ENCODE measurements around the gene RAP2A. TPM values are rescaled to one million over a fixed set of nuclear protein-coding genes. Genes with fewer than 3 reads are reported as not detected.

RAP2A gene
- total and polyA plus RNA-seq, 4 donors, result 3.1 to 37.2 (median 6.7) TPM

DNA sequence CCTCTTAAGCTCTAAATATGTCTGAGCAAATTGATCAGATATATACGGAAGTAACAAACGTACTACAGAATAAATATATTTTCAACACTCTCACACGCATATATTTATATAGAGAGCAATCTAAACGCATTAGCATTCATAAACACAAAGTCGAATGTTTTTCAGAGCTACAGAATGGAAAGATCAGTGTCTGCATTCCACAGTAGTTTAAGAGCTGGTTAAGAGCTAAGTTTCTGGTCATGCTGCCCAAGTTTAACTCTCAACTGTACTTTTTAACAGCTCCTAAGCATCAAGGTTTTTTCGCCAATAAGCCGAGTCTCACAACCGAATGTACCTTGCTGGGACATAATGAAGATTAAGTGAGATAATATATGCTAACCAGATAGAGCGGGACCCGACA lies 36.7 kb upstream of the RAP2A start:
- H3K9ac ChIP-seq (ENCODE audit: low read depth in 1 of 2, low read length in 2 of 2), result no peak overlapping the region
- H3K9me3 ChIP-seq (ENCODE audit: control insufficient read depth in 4 of 4, low read length in 3 of 4), result no peaks in the 10 kb centered on the region
- peaks cover 0 to 3% (median 2%) of the 10 kb centered on the region in 4 donors for H3K36me3 ChIP-seq (ENCODE audit: control insufficient read depth in 4 of 4, insufficient read depth in 3 of 4, low read depth in 1 of 4, low read length in 3 of 4)
- no peak for DNase-seq (ENCODE audit: low spot score)
- H3K4me1 ChIP-seq (ENCODE audit: control insufficient read depth in 4 of 4, insufficient read depth in 4 of 4, low read length in 3 of 4), result no peaks in the 10 kb centered on the region
- no peak overlapping the region for H3K4me3 ChIP-seq (ENCODE audit: low read depth in 1 of 3, low read length in 3 of 3)
- no peaks in the 10 kb centered on the region for H3K27me3 ChIP-seq (ENCODE audit: control insufficient read depth in 4 of 4, insufficient read depth in 4 of 4, low read length in 3 of 4)
- H3K27ac ChIP-seq (ENCODE audit: low read depth in 1 of 2, low read length in 2 of 2), result no peak overlapping the region
- TF ChIP-seq EGR1 (IDR thresholded peaks at IDR 0.05; ENCODE audit: low read depth in 2 of 2), result no peak
- TF ChIP-seq ZBTB33 (IDR thresholded peaks at IDR 0.05), result no peak
- TF ChIP-seq, protein P1, sequence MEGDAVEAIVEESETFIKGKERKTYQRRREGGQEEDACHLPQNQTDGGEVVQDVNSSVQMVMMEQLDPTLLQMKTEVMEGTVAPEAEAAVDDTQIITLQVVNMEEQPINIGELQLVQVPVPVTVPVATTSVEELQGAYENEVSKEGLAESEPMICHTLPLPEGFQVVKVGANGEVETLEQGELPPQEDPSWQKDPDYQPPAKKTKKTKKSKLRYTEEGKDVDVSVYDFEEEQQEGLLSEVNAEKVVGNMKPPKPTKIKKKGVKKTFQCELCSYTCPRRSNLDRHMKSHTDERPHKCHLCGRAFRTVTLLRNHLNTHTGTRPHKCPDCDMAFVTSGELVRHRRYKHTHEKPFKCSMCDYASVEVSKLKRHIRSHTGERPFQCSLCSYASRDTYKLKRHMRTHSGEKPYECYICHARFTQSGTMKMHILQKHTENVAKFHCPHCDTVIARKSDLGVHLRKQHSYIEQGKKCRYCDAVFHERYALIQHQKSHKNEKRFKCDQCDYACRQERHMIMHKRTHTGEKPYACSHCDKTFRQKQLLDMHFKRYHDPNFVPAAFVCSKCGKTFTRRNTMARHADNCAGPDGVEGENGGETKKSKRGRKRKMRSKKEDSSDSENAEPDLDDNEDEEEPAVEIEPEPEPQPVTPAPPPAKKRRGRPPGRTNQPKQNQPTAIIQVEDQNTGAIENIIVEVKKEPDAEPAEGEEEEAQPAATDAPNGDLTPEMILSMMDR (IDR thresholded peaks at IDR 0.05; ENCODE audit: low read depth, low read length, missing input control), result no peak
- no peak for TF ChIP-seq SP1 (IDR thresholded peaks at IDR 0.05)
- TF ChIP-seq TAF1 (conservative IDR thresholded peaks at IDR 0.05), result no peak
- TF ChIP-seq RAD21 (IDR thresholded peaks at IDR 0.05), result no peak
- 84% methylated on average over 10 of the region's 10 CpGs for WGBS

- no peaks in the 10 kb centered on the region for H3K4me1 ChIP-seq (ENCODE audit: control insufficient read depth in 4 of 4, insufficient read depth in 4 of 4, low read length in 3 of 4)
- H3K27me3 ChIP-seq (ENCODE audit: control insufficient read depth in 4 of 4, insufficient read depth in 4 of 4, low read length in 3 of 4), result no peaks in the 10 kb centered on the region
- no peak overlapping the region for H3K9ac ChIP-seq (ENCODE audit: low read depth in 1 of 2, low read length in 2 of 2)
- no peak overlapping the region for H3K27ac ChIP-seq (ENCODE audit: low read depth in 1 of 2, low read length in 2 of 2)
- no peaks in the 10 kb centered on the region for H3K9me3 ChIP-seq (ENCODE audit: control insufficient read depth in 4 of 4, low read length in 3 of 4)
- TF ChIP-seq ATF3 (IDR thresholded peaks at IDR 0.05) (no peak), RXRA (IDR thresholded peaks at IDR 0.05) (no peak), NR2F2 (IDR thresholded peaks at IDR 0.05) (no peak), EGR1 (IDR thresholded peaks at IDR 0.05; ENCODE audit: low read depth in 2 of 2) (no peak)
- TF ChIP-seq, protein P2, sequence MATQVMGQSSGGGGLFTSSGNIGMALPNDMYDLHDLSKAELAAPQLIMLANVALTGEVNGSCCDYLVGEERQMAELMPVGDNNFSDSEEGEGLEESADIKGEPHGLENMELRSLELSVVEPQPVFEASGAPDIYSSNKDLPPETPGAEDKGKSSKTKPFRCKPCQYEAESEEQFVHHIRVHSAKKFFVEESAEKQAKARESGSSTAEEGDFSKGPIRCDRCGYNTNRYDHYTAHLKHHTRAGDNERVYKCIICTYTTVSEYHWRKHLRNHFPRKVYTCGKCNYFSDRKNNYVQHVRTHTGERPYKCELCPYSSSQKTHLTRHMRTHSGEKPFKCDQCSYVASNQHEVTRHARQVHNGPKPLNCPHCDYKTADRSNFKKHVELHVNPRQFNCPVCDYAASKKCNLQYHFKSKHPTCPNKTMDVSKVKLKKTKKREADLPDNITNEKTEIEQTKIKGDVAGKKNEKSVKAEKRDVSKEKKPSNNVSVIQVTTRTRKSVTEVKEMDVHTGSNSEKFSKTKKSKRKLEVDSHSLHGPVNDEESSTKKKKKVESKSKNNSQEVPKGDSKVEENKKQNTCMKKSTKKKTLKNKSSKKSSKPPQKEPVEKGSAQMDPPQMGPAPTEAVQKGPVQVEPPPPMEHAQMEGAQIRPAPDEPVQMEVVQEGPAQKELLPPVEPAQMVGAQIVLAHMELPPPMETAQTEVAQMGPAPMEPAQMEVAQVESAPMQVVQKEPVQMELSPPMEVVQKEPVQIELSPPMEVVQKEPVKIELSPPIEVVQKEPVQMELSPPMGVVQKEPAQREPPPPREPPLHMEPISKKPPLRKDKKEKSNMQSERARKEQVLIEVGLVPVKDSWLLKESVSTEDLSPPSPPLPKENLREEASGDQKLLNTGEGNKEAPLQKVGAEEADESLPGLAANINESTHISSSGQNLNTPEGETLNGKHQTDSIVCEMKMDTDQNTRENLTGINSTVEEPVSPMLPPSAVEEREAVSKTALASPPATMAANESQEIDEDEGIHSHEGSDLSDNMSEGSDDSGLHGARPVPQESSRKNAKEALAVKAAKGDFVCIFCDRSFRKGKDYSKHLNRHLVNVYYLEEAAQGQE (IDR thresholded peaks at IDR 0.05), result no peak
- WGBS, result 92% methylated on average over 3 of the region's 3 CpGs
- DNase-seq (ENCODE audit: low spot score), result no peak
- no peak overlapping the region for H3K4me3 ChIP-seq (ENCODE audit: low read depth in 1 of 3, low read length in 3 of 3)
- no peaks in the 10 kb centered on the region for H3K36me3 ChIP-seq (ENCODE audit: control insufficient read depth in 4 of 4, insufficient read depth in 3 of 4, low read depth in 1 of 4, low read length in 3 of 4)
These were observed 32.5 kb upstream of the RAP2A start for GRCh38 chr13:97401421-97401820.

Data from liver (tissue), 9 donors.